OCI-LY7 (cell line): ENCODE measurements around the gene PARD6G. TPM values are rescaled to one million over a fixed set of nuclear protein-coding genes. Genes with fewer than 3 reads are reported as not detected.

Experiments
- BruUV-seq: library from RNA; stranded (reverse); fragments of 400-500 nt; replicated peaks from 2 replicates; lab custom pipeline; 2021; lab: Mats Ljungman, UMichigan
- CTCF ChIA-PET: fragments of 300-600 bp; sonication (Branson Sonifier 250); formaldehyde crosslinking; loops from one replicate; lab custom pipeline; 2022; ENCODE audit warnings: antibody characterized with exemption; ENCODE audit not compliant: unreplicated experiment; lab: Charles Lee
- POLR2A ChIA-PET: fragments of 300-600 bp; sonication (Branson Sonifier 250); formaldehyde crosslinking; loops from one replicate; lab custom pipeline; 2022; ENCODE audit warnings: antibody characterized with exemption; lab: Charles Lee
- DNase-seq: peaks from one replicate; pipeline ENCODE4 v3.0.0-alpha.2; 2015; ENCODE audit warnings: low spot score
- H2AFZ ChIP-seq: fragments of 200-600 bp; sonication (generic), shearing (Covaris generic); 2 replicates; pipeline ENCODE4 v1.6.1; 2014; ENCODE audit warnings: mild to moderate bottlenecking, antibody characterized with exemption, low read length, moderate library complexity
- H3K27ac ChIP-seq: fragments of 200-600 bp; sonication (generic); 2 replicates; pipeline ENCODE4 v1.5.1; 2014; ENCODE audit warnings: mixed run types, low read depth, mild to moderate bottlenecking, moderate library complexity, low read length, inconsistent platforms; ENCODE audit not compliant: poor library complexity, severe bottlenecking
- H3K36me3 ChIP-seq: fragments of 200-600 bp; sonication (generic); 2 replicates; pipeline ENCODE4 v1.6.1; 2014; ENCODE audit warnings: mild to moderate bottlenecking, antibody characterized with exemption, low read length, moderate library complexity, mixed read lengths; ENCODE audit not compliant: insufficient read depth
- H3K4me1 ChIP-seq: fragments of 200-600 bp; sonication (generic); 2 replicates; pipeline ENCODE4 v1.5.1; 2014; ENCODE audit warnings: mild to moderate bottlenecking, low read length; ENCODE audit not compliant: insufficient read depth, poor library complexity, severe bottlenecking
- H3K4me2 ChIP-seq: fragments of 200-600 bp; sonication (generic); 2 replicates; pipeline ENCODE4 v1.6.1; 2014; ENCODE audit warnings: mild to moderate bottlenecking, low read length
- H3K4me3 ChIP-seq: fragments of 200-600 bp; sonication (generic); 2 replicates; pipeline ENCODE4 v1.5.1; 2014; ENCODE audit warnings: mild to moderate bottlenecking, low read depth, low read length; ENCODE audit not compliant: poor library complexity, severe bottlenecking
- H3K79me2 ChIP-seq: fragments of 200-600 bp; sonication (generic); 2 replicates; pipeline ENCODE4 v1.6.1; 2016; ENCODE audit warnings: low read depth, mild to moderate bottlenecking, low read length, moderate library complexity, mixed read lengths; ENCODE audit not compliant: insufficient read depth
- H3K9me2 ChIP-seq: fragments of 200-600 bp; sonication (generic); 2 replicates; pipeline ENCODE4 v1.6.1; 2016; ENCODE audit warnings: mild to moderate bottlenecking, low read length, mixed read lengths; ENCODE audit not compliant: insufficient read depth
- H3K9me3 ChIP-seq: fragments of 200-600 bp; sonication (generic); 2 replicates; pipeline ENCODE4 v1.6.1; 2014; ENCODE audit warnings: mild to moderate bottlenecking, mixed run types, low read length, mixed read lengths
- H4K20me1 ChIP-seq: fragments of 200-600 bp; sonication (generic); 2 replicates; pipeline ENCODE4 v1.6.1; 2014; ENCODE audit warnings: mild to moderate bottlenecking, antibody characterized with exemption, low read length, moderate library complexity, mixed read lengths; ENCODE audit not compliant: insufficient read depth
- EZH2phosphoT487 ChIP-seq: fragments of 200-600 bp; sonication (generic); IDR thresholded peaks from 2 replicates; pipeline ENCODE4 v1.6.1; 2018; ENCODE audit warnings: low read depth, borderline replicate concordance, mild to moderate bottlenecking, mixed run types, antibody characterized with exemption, low read length, moderate library complexity, mixed read lengths
- intact Hi-C: fragments of 100-400 bp; cut with micrococcal nuclease; formaldehyde crosslinking; loops from one replicate; pipeline ENCODE4 v1.10.0; 2022; ENCODE audit not compliant: unreplicated experiment
- total RNA-seq, 2 experiments: library from RNA; depleted of rRNA in 1 of 2; stranded (reverse); fragments of >200 nt in 1 of 2; shearing (Covaris generic) in 1 of 2; gene quantifications; 2 replicates each; pipeline ENCODE4 v1.2.3, GENCODE V29; 2014 to 2022
- TF ChIP-seq, protein P1 (sequence below): fragments of 200-600 bp; sonication (generic); conservative IDR thresholded peaks from 2 replicates; pipeline ENCODE4 v1.5.1; 2014; ENCODE audit warnings: mild to moderate bottlenecking, antibody characterized with exemption, low read length, moderate library complexity, mixed read lengths

PARD6G gene
- total RNA-seq, 2 experiments from 2014 or later, result 0.03 TPM; not detected in 1

DNA sequence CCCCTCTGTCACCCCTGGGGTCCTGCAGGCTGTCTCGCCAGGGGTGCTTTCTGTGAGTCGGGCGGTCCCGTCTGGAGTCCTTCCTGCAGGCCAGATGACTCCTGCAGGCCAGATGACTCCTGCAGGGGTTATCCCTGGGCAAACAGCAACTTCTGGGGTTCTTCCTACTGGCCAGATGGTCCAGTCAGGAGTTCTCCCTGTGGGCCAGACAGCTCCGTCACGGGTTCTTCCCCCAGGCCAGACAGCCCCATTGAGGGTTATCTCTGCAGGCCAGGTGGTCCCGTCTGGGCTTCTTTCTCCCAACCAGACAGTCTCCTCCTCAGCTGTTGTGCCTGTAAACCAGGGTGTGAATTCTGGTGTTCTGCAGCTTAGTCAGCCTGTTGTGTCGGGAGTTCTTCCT, 110.6 kb downstream of the PARD6G start:
- Histone ChIP-seq H3K36me3 (peaks cover 76% of the 10 kb centered on the region), H4K20me1 (no peaks in the 10 kb centered on the region), H3K27ac (no peak overlapping the region), H3K4me2 (no peak overlapping the region), H3K4me3 (no peak overlapping the region), H3K9me2 (no peaks in the 10 kb centered on the region), H3K9me3 (no peaks in the 10 kb centered on the region), H3K79me2 (no peaks in the 10 kb centered on the region), H3K4me1 (no peaks in the 10 kb centered on the region), H2AFZ (no peak overlapping the region)
- ChIA-PET POLR2A (no interaction called here), CTCF (no interaction called here)
- no TSS peak for BruUV-seq
- TF ChIP-seq, protein P1, sequence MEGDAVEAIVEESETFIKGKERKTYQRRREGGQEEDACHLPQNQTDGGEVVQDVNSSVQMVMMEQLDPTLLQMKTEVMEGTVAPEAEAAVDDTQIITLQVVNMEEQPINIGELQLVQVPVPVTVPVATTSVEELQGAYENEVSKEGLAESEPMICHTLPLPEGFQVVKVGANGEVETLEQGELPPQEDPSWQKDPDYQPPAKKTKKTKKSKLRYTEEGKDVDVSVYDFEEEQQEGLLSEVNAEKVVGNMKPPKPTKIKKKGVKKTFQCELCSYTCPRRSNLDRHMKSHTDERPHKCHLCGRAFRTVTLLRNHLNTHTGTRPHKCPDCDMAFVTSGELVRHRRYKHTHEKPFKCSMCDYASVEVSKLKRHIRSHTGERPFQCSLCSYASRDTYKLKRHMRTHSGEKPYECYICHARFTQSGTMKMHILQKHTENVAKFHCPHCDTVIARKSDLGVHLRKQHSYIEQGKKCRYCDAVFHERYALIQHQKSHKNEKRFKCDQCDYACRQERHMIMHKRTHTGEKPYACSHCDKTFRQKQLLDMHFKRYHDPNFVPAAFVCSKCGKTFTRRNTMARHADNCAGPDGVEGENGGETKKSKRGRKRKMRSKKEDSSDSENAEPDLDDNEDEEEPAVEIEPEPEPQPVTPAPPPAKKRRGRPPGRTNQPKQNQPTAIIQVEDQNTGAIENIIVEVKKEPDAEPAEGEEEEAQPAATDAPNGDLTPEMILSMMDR, result no peak
- no peak for TF ChIP-seq EZH2phosphoT487
- DNase-seq, result no peak
- intact Hi-C loops, result no loop called here

DNA sequence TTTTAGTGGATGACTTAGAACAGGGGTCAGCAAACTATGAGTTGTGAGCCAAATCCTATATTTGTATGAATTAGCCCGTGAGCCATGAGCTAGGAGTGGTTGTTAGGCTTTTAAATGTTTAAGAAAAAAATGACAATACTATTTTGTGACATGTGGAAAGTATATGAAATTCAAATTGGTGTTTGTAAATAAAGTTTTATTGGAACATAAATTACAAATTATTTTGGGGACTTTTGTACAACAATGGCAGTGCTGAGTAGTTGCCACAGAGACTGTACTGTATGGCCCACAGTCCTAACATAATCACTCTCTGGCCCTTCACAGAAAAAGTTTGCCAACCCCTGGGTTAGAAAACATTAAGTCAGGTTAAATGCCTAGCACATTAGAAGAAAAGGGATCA, 112.2 kb downstream of the PARD6G start:
- Histone ChIP-seq H3K4me3 (no peak overlapping the region), H3K36me3 (peaks cover 82% of the 10 kb centered on the region), H2AFZ (no peak overlapping the region), H3K27ac (no peak overlapping the region), H3K9me3 (no peaks in the 10 kb centered on the region), H3K4me2 (no peak overlapping the region), H3K4me1 (no peaks in the 10 kb centered on the region), H3K9me2 (no peaks in the 10 kb centered on the region), H3K79me2 (peaks cover 1% of the 10 kb centered on the region; the same call in 1 of the 2 replicates), H4K20me1 (no peaks in the 10 kb centered on the region)
- CTCF ChIA-PET, result no interaction called here
- intact Hi-C loops, result no loop called here
- POLR2A ChIA-PET, result no interaction called here
- no TSS peak for BruUV-seq
- no peak for DNase-seq
- TF ChIP-seq, protein P1, result no peak
- TF ChIP-seq EZH2phosphoT487, result no peak

DNA sequence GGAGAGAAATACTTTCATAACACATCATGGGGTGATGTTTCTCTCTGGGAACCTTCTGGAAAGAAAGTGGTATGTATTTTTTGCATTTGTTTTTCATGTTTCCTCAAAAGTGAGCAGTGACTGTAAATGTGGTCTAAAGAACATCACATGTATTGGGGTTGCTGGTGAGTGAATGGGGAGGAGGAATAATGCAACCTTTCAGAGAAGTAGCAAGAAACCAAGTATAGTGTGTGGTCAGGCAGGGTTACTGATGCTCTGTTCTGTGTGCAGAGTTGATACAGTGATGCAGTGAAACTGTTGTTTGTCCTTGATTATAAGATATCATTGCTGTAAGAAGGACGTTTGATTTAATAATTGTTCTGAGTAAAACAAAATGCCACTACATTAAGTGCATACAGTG, 114.2 kb downstream of the PARD6G start:
- CTCF ChIA-PET, result no interaction called here
- Histone ChIP-seq H3K4me2 (no peak overlapping the region), H3K9me2 (no peaks in the 10 kb centered on the region), H3K79me2 (peaks cover 18% of the 10 kb centered on the region), H3K4me3 (no peak overlapping the region), H3K4me1 (no peaks in the 10 kb centered on the region), H2AFZ (no peak overlapping the region), H3K36me3 (peaks cover 66% of the 10 kb centered on the region), H3K27ac (no peak overlapping the region), H4K20me1 (no peaks in the 10 kb centered on the region), H3K9me3 (no peaks in the 10 kb centered on the region)
- no peak for DNase-seq
- POLR2A ChIA-PET, result interaction anchor here (0.6 kb wide), 1 partner anchor 8 kb away, joined by 4 read pairs; no protein-coding TSS in a partner anchor
- BruUV-seq, result no TSS peak
- intact Hi-C loops, result no loop called here
- TF ChIP-seq, protein P1, result no peak
- no peak for TF ChIP-seq EZH2phosphoT487
